OCI-LY3 (cell line): ENCODE measurements around the gene WWOX.

Source experiments
- H2AFZ ChIP-seq: fragments of 200-600, 300-600 bp; shearing (Covaris generic); 2 replicates; pipeline ENCODE4 v1.6.0; 2014; ENCODE audit warnings: antibody characterized with exemption, low read depth, low read length
- H3K27ac ChIP-seq: fragments of 200-600, 300-600 bp; sonication (generic); 2 replicates; pipeline ENCODE4 v1.5.1; 2014; ENCODE audit warnings: mild to moderate bottlenecking, low read length, moderate library complexity, mixed read lengths
- H3K27me3 ChIP-seq: fragments of 200-600, 300-600 bp; sonication (generic); 2 replicates; pipeline ENCODE4 v1.6.1; 2014; ENCODE audit warnings: low read depth, low read length, mixed read lengths
- H3K36me3 ChIP-seq: fragments of 200-600, 300-600 bp; sonication (generic); replicated peaks from 2 replicates; pipeline ENCODE3; 2014; ENCODE audit warnings: low read depth, low read length, mixed read lengths
- H3K4me1 ChIP-seq: fragments of 300-600, 200-600 bp; sonication (generic); 2 replicates; pipeline ENCODE4 v1.6.1; 2014; ENCODE audit warnings: low read length, mixed read lengths
- H3K4me2 ChIP-seq: fragments of 200-600, 300-600 bp; sonication (generic); 2 replicates; pipeline ENCODE4 v1.6.1; 2014; ENCODE audit warnings: low read length, mixed read lengths
- H3K4me3 ChIP-seq: fragments of 300-600, 200-600 bp; sonication (generic); 2 replicates; pipeline ENCODE4 v1.5.1; 2014; ENCODE audit warnings: antibody characterized with exemption, mild to moderate bottlenecking, low read length, moderate library complexity
- H3K79me2 ChIP-seq: fragments of 300-600, 200-600 bp; shearing (Covaris generic); 2 replicates; pipeline ENCODE4 v1.6.1; 2014; ENCODE audit warnings: mild to moderate bottlenecking, low read length, mixed read lengths
- H3K9ac ChIP-seq: fragments of 300-600, 200-600 bp; shearing (Covaris generic); 2 replicates; pipeline ENCODE4 v1.6.0; 2014; ENCODE audit warnings: mild to moderate bottlenecking, low read length, moderate library complexity
- H3K9me3 ChIP-seq: fragments of 200-600, 300-600 bp; shearing (Covaris generic); 2 replicates; pipeline ENCODE4 v1.6.1; 2014; ENCODE audit warnings: low read length, mixed read lengths; ENCODE audit not compliant: insufficient read depth
- H4K20me1 ChIP-seq: fragments of 200-600, 300-600 bp; sonication (generic); 2 replicates; pipeline ENCODE4 v1.6.1; 2016; ENCODE audit warnings: low read length, mixed read lengths; ENCODE audit not compliant: insufficient read depth
- CTCF ChIP-seq: fragments of 200-600, 300-600 bp; sonication (generic); IDR thresholded peaks from 2 replicates; pipeline ENCODE4 v1.5.1; 2014; ENCODE audit warnings: antibody characterized with exemption, low read length, low read depth
- EZH2phosphoT487 ChIP-seq: fragments of 200-600 bp; shearing (Covaris generic); IDR thresholded peaks from 2 replicates; pipeline ENCODE4 v1.6.1; 2018; ENCODE audit warnings: antibody characterized with exemption, mixed run types, low read depth

Gene WWOX

GRCh38 chr16:78729687-78730086 is 630.2 kb downstream of the WWOX start:
- Histone ChIP-seq H3K9me3 (no peaks in the 10 kb centered on the region), H3K4me1 (peaks cover 5% of the 10 kb centered on the region; the same call in 1 of the 2 replicates), H3K4me2 (no peak overlapping the region), H3K79me2 (no peaks in the 10 kb centered on the region), H3K4me3 (no peak overlapping the region), H3K27me3 (no peaks in the 10 kb centered on the region), H3K9ac (no peak overlapping the region), H2AFZ (no peak overlapping the region), H3K27ac (no peak overlapping the region), H3K36me3 (no peaks in the 10 kb centered on the region), H4K20me1 (no peaks in the 10 kb centered on the region)
- TF ChIP-seq EZH2phosphoT487 (no peak), CTCF (no peak)

DNA sequence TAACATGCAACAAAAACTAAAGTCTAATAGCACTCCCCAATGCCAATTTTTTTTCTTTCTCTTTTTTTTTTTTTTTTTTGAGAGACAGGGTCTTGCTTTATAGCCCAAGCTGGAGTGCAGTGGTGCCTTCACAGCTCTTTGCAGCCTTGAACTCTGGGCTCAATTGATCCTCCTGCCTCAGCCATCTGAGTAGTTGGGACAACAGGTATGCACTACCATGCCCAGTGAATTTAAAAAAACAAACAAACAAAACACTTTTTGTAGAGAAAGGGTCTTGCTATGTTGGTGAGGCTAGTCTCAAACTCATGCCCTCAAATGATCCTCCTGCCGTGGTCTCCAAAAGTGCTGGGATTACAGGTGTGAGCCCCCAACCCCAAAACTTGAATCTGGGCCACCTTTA is 632.3 kb downstream of the WWOX start:
- H2AFZ ChIP-seq: no peak overlapping the region
- H3K27me3 ChIP-seq: no peaks in the 10 kb centered on the region
- H4K20me1 ChIP-seq: no peaks in the 10 kb centered on the region
- H3K36me3 ChIP-seq: no peaks in the 10 kb centered on the region
- TF ChIP-seq CTCF: no peak
- no peak for TF ChIP-seq EZH2phosphoT487
- peaks cover 5% of the 10 kb centered on the region; the same call in 1 of the 2 replicates for H3K4me1 ChIP-seq
- no peak overlapping the region for H3K27ac ChIP-seq
- H3K79me2 ChIP-seq: no peaks in the 10 kb centered on the region
- no peak overlapping the region for H3K4me2 ChIP-seq
- H3K4me3 ChIP-seq: no peak overlapping the region
- H3K9me3 ChIP-seq: no peaks in the 10 kb centered on the region
- no peak overlapping the region for H3K9ac ChIP-seq

DNA sequence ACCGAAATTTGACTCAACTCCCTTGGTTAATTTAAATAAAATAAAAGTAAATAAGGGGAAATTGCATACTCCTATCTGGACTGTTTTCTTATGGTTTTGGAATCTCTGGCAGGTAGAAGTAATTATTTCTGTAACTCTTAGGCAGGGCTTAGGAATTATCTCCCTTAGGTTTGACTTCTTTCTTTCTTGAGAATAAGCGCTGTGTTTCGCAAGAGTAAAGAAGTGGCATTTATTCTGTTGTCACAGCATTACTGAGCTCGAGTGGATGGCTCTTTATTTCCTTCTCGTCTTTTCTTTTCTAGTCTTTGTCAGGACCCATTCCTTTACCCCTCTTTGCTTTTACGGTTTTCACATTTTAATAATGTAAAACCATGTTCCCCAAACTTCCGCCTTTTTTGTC is 633.2 kb downstream of the WWOX start:
- H3K4me1 ChIP-seq: peaks cover 8% of the 10 kb centered on the region
- no peak overlapping the region for H3K27ac ChIP-seq
- no peaks in the 10 kb centered on the region for H3K36me3 ChIP-seq
- no peak overlapping the region for H2AFZ ChIP-seq
- no peaks in the 10 kb centered on the region for H3K79me2 ChIP-seq
- H4K20me1 ChIP-seq: no peaks in the 10 kb centered on the region
- H3K27me3 ChIP-seq: no peaks in the 10 kb centered on the region
- no peak overlapping the region for H3K4me2 ChIP-seq
- TF ChIP-seq CTCF (no peak), EZH2phosphoT487 (no peak)
- H3K9ac ChIP-seq: no peak overlapping the region
- H3K9me3 ChIP-seq: no peaks in the 10 kb centered on the region
- no peak overlapping the region for H3K4me3 ChIP-seq

- Histone ChIP-seq H3K4me2 (no peak overlapping the region), H3K4me1 (peaks cover 20% of the 10 kb centered on the region), H4K20me1 (no peaks in the 10 kb centered on the region), H3K4me3 (no peak overlapping the region), H3K9ac (no peak overlapping the region), H2AFZ (no peak overlapping the region), H3K27me3 (peaks cover 12% of the 10 kb centered on the region), H3K27ac (no peak overlapping the region), H3K9me3 (no peaks in the 10 kb centered on the region), H3K79me2 (no peaks in the 10 kb centered on the region), H3K36me3 (no peaks in the 10 kb centered on the region)
- no peak for TF ChIP-seq EZH2phosphoT487
- no peak for TF ChIP-seq CTCF
Observed at GRCh38 chr16:78735337-78735736, 635.9 kb downstream of the WWOX start.
